ENCODE data around the gene WFS1. TPM values are rescaled to one million over a fixed set of nuclear protein-coding genes. Genes with fewer than 3 reads are reported as not detected.

Gene WFS1
- total RNA-seq, 1 experiment from 2014 or later, result 57.1 TPM

DNA sequence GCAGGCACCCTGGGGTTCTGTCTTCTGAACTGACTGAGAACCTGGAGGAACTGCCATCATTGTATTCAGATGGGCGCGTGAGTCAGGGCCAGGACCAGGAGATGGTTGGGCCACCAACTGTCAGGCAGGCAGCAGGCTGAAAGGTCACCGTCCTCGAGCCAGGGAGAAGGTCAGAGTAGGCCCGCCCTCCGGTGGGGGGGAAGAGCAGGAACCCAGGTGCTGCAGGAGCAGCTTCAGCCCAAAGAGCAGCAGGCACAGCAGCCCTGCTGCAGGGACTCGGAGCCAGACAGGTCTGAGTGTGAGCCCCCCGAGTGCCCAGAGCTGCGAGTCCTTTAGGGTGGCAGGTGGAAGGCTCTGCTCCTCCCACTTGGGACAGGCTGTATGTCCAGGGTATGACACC, 26.4 kb downstream of the WFS1 start:
- Histone ChIP-seq H3K4me1 (replicated peaks; ENCODE audit: insufficient read depth) (no peaks in the 10 kb centered on the region), H3K4me3 (no peak overlapping the region), H4K20me1 (ENCODE audit: insufficient read depth) (no peaks in the 10 kb centered on the region), H3K4me2 (no peak overlapping the region), H3K79me2 (ENCODE audit: low read depth) (no peaks in the 10 kb centered on the region), H3F3A (ENCODE audit: insufficient read depth, low read depth) (no peaks in the 10 kb centered on the region), H3K9me2 (ENCODE audit: insufficient read depth) (no peaks in the 10 kb centered on the region), H3K36me3 (ENCODE audit: low read depth) (no peaks in the 10 kb centered on the region), H3K27me3 (ENCODE audit: insufficient read depth, low read depth) (no peaks in the 10 kb centered on the region), H3K9me3 (ENCODE audit: insufficient read depth, low read depth) (no peaks in the 10 kb centered on the region), H2AFZ (no peak overlapping the region), H3K27ac (no peak overlapping the region)
- ChIA-PET CTCF (no interaction called here), POLR2A (ENCODE audit: unreplicated experiment) (no interaction called here)
- DNase-seq, result no peak
- TF ChIP-seq EZH2 (IDR thresholded peaks at IDR 0.05; ENCODE audit: low read depth), result no peak
- TF ChIP-seq, protein P1, sequence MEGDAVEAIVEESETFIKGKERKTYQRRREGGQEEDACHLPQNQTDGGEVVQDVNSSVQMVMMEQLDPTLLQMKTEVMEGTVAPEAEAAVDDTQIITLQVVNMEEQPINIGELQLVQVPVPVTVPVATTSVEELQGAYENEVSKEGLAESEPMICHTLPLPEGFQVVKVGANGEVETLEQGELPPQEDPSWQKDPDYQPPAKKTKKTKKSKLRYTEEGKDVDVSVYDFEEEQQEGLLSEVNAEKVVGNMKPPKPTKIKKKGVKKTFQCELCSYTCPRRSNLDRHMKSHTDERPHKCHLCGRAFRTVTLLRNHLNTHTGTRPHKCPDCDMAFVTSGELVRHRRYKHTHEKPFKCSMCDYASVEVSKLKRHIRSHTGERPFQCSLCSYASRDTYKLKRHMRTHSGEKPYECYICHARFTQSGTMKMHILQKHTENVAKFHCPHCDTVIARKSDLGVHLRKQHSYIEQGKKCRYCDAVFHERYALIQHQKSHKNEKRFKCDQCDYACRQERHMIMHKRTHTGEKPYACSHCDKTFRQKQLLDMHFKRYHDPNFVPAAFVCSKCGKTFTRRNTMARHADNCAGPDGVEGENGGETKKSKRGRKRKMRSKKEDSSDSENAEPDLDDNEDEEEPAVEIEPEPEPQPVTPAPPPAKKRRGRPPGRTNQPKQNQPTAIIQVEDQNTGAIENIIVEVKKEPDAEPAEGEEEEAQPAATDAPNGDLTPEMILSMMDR (conservative IDR thresholded peaks at IDR 0.05), result no peak
- intact Hi-C loops (cut with micrococcal nuclease; ENCODE audit: unreplicated experiment), result no loop called here
- BruUV-seq (replicated peaks), result no TSS peak

- no peaks in the 10 kb centered on the region for H3K9me2 ChIP-seq (ENCODE audit: insufficient read depth)
- no peaks in the 10 kb centered on the region for H3K27me3 ChIP-seq (ENCODE audit: insufficient read depth, low read depth)
- no peak overlapping the region for H3K4me3 ChIP-seq
- H3K9me3 ChIP-seq (ENCODE audit: insufficient read depth, low read depth), result no peaks in the 10 kb centered on the region
- DNase-seq, result no peak
- no peak for TF ChIP-seq EZH2 (IDR thresholded peaks at IDR 0.05; ENCODE audit: low read depth)
- TF ChIP-seq, protein P1 (conservative IDR thresholded peaks at IDR 0.05), result no peak
- no peaks in the 10 kb centered on the region for H3K36me3 ChIP-seq (ENCODE audit: low read depth)
- no peaks in the 10 kb centered on the region for H3K79me2 ChIP-seq (ENCODE audit: low read depth)
- BruUV-seq (replicated peaks), result no TSS peak
- ChIA-PET POLR2A (ENCODE audit: unreplicated experiment) (no interaction called here), CTCF (no interaction called here)
- no peak overlapping the region for H2AFZ ChIP-seq
- no peak overlapping the region for H3K4me2 ChIP-seq
- H4K20me1 ChIP-seq (ENCODE audit: insufficient read depth), result no peaks in the 10 kb centered on the region
- no peaks in the 10 kb centered on the region for H3K4me1 ChIP-seq (replicated peaks; ENCODE audit: insufficient read depth)
- no peaks in the 10 kb centered on the region for H3F3A ChIP-seq (ENCODE audit: insufficient read depth, low read depth)
- intact Hi-C loops (cut with micrococcal nuclease; ENCODE audit: unreplicated experiment), result no loop called here
- H3K27ac ChIP-seq, result no peak overlapping the region
Observed at GRCh38 chr4:6297266-6297815, 27.7 kb downstream of the WFS1 start.

DNA sequence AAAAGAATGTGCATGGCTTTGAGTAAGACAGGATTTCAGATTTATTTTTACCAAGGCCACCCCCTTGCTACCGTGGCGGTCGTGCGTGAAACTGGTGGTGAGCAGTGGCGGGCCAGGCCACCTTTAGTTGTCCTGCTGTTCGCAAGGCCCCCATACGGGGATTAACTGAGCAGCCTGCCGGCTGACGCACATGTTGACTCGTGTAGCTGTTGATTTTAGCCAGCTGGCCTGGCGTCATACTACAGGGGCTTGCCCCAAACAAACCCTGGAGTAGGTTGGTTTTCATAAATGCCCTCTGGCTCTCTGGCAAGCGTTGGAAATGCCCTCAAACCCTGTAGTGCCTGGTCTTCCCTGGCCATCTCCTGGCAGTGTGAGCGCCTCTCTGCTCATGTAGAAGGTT, 28.4 kb downstream of the WFS1 start:
- no peak for DNase-seq
- Histone ChIP-seq H3K4me3 (no peak overlapping the region), H3K4me2 (no peak overlapping the region), H3K79me2 (ENCODE audit: low read depth) (no peaks in the 10 kb centered on the region), H3K9me3 (ENCODE audit: insufficient read depth, low read depth) (no peaks in the 10 kb centered on the region), H2AFZ (no peak overlapping the region), H3K27ac (no peak overlapping the region), H3K36me3 (ENCODE audit: low read depth) (no peaks in the 10 kb centered on the region), H3K9me2 (ENCODE audit: insufficient read depth) (no peaks in the 10 kb centered on the region), H3F3A (ENCODE audit: insufficient read depth, low read depth) (no peaks in the 10 kb centered on the region), H3K4me1 (replicated peaks; ENCODE audit: insufficient read depth) (no peaks in the 10 kb centered on the region), H4K20me1 (ENCODE audit: insufficient read depth) (no peaks in the 10 kb centered on the region), H3K27me3 (ENCODE audit: insufficient read depth, low read depth) (no peaks in the 10 kb centered on the region)
- CTCF ChIA-PET, result no interaction called here
- intact Hi-C loops (cut with micrococcal nuclease; ENCODE audit: unreplicated experiment), result no loop called here
- TF ChIP-seq, protein P1 (conservative IDR thresholded peaks at IDR 0.05), result no peak
- no peak for TF ChIP-seq EZH2 (IDR thresholded peaks at IDR 0.05; ENCODE audit: low read depth)
- BruUV-seq (replicated peaks), result no TSS peak
- POLR2A ChIA-PET (ENCODE audit: unreplicated experiment), result no interaction called here
